ENCODE data around the gene SNAP29.

Gene SNAP29

GRCh38 chr22:20839837-20840645 lies 18.8 kb upstream of the SNAP29 start:
- Histone ChIP-seq H3F3A (ENCODE audit: insufficient read depth, low read length) (peaks cover 4% of the 10 kb centered on the region; the same call in 1 of the 2 replicates), H3K27ac (ENCODE audit: low read length) (no peak overlapping the region), H3K4me1 (ENCODE audit: low read length) (peaks cover 8% of the 10 kb centered on the region), H2AFZ (ENCODE audit: low read length) (no peak overlapping the region), H3K9ac (ENCODE audit: low read length) (no peak overlapping the region), H3K9me2 (replicated peaks; ENCODE audit: insufficient read depth, low read length) (no peaks in the 10 kb centered on the region), H3K27me3 (replicated peaks; ENCODE audit: insufficient read depth, low read length) (no peaks in the 10 kb centered on the region), H3K36me3 (replicated peaks; ENCODE audit: insufficient read depth, low read length) (no peaks in the 10 kb centered on the region), H3K4me2 (ENCODE audit: low read depth, low read length) (no peak overlapping the region), H4K20me1 (ENCODE audit: insufficient read depth, low read length) (peaks cover 21% of the 10 kb centered on the region; the same call in 1 of the 2 replicates), H3K79me2 (ENCODE audit: low read length) (peaks cover 87% of the 10 kb centered on the region), H3K9me3 (replicated peaks; ENCODE audit: insufficient read depth, low read length) (no peaks in the 10 kb centered on the region), H3K4me3 (ENCODE audit: low read length) (no peak overlapping the region)
- TF ChIP-seq EZH2 (optimal IDR thresholded peaks at IDR 0.05; ENCODE audit: low read depth, low read length) (no peak), CTCF (IDR thresholded peaks at IDR 0.05; ENCODE audit: low read length) (no peak), EZH2phosphoT487 (IDR thresholded peaks at IDR 0.05; ENCODE audit: low read length) (no peak)
- no peak for DNase-seq

GRCh38 chr22:20840646-20841371 lies 18.0 kb upstream of the SNAP29 start:
- Histone ChIP-seq H3K9me3 (replicated peaks; ENCODE audit: insufficient read depth, low read length) (no peaks in the 10 kb centered on the region), H2AFZ (ENCODE audit: low read length) (no peak overlapping the region), H3F3A (ENCODE audit: insufficient read depth, low read length) (peaks cover 4% of the 10 kb centered on the region; the same call in 1 of the 2 replicates), H3K4me2 (ENCODE audit: low read depth, low read length) (no peak overlapping the region), H3K4me1 (ENCODE audit: low read length) (peaks cover 8% of the 10 kb centered on the region), H3K36me3 (replicated peaks; ENCODE audit: insufficient read depth, low read length) (no peaks in the 10 kb centered on the region), H3K79me2 (ENCODE audit: low read length) (peaks cover 90% of the 10 kb centered on the region), H3K9ac (ENCODE audit: low read length) (no peak overlapping the region), H4K20me1 (ENCODE audit: insufficient read depth, low read length) (peaks cover 21% of the 10 kb centered on the region), H3K27ac (ENCODE audit: low read length) (no peak overlapping the region), H3K4me3 (ENCODE audit: low read length) (no peak overlapping the region), H3K9me2 (replicated peaks; ENCODE audit: insufficient read depth, low read length) (no peaks in the 10 kb centered on the region), H3K27me3 (replicated peaks; ENCODE audit: insufficient read depth, low read length) (no peaks in the 10 kb centered on the region)
- DNase-seq: no peak
- no peak for TF ChIP-seq CTCF (IDR thresholded peaks at IDR 0.05; ENCODE audit: low read length)
- no peak for TF ChIP-seq EZH2 (optimal IDR thresholded peaks at IDR 0.05; ENCODE audit: low read depth, low read length)
- TF ChIP-seq EZH2phosphoT487 (IDR thresholded peaks at IDR 0.05; ENCODE audit: low read length): no peak

GRCh38 chr22:20843501-20843900 lies 15.3 kb upstream of the SNAP29 start:
- H3K9ac ChIP-seq (ENCODE audit: low read length): no peak overlapping the region
- H3K4me2 ChIP-seq (ENCODE audit: low read depth, low read length): no peak overlapping the region
- DNase-seq: no peak
- no peak for TF ChIP-seq CTCF (IDR thresholded peaks at IDR 0.05; ENCODE audit: low read length)
- no peak for TF ChIP-seq EZH2 (optimal IDR thresholded peaks at IDR 0.05; ENCODE audit: low read depth, low read length)
- no peak for TF ChIP-seq EZH2phosphoT487 (IDR thresholded peaks at IDR 0.05; ENCODE audit: low read length)
- H3K27me3 ChIP-seq (replicated peaks; ENCODE audit: insufficient read depth, low read length): no peaks in the 10 kb centered on the region
- H3K9me2 ChIP-seq (replicated peaks; ENCODE audit: insufficient read depth, low read length): no peaks in the 10 kb centered on the region
- no peaks in the 10 kb centered on the region for H3K4me1 ChIP-seq (ENCODE audit: low read length)
- H2AFZ ChIP-seq (ENCODE audit: low read length): no peak overlapping the region
- H3K79me2 ChIP-seq (ENCODE audit: low read length): peaks cover 97% of the 10 kb centered on the region
- no peaks in the 10 kb centered on the region for H3K9me3 ChIP-seq (replicated peaks; ENCODE audit: insufficient read depth, low read length)
- no peaks in the 10 kb centered on the region for H3F3A ChIP-seq (ENCODE audit: insufficient read depth, low read length)
- H3K36me3 ChIP-seq (replicated peaks; ENCODE audit: insufficient read depth, low read length): no peaks in the 10 kb centered on the region
- no peak overlapping the region for H3K4me3 ChIP-seq (ENCODE audit: low read length)
- no peak overlapping the region for H3K27ac ChIP-seq (ENCODE audit: low read length)
- H4K20me1 ChIP-seq (ENCODE audit: insufficient read depth, low read length): peaks cover 21% of the 10 kb centered on the region

Measured in MM.1S (cell line).